HFFc6 (cell line): ENCODE measurements around the gene C1orf159. TPM values are rescaled to one million over a fixed set of nuclear protein-coding genes. Genes with fewer than 3 reads are reported as not detected.
A peak's percentile ranks its signal among the peaks of the same experiment; 100 is the strongest.

Source experiments
- DNase-seq: peaks from one replicate; pipeline ENCODE4 v3.0.0-alpha.2; 2018
- H3K27ac Mint-ChIP-seq: 2 replicates; pipeline ENCODE4 v1.8.0; 2020; ENCODE audit warnings: mild to moderate bottlenecking, mixed read lengths
- H3K27me3 Mint-ChIP-seq: 2 replicates; pipeline ENCODE4 v1.8.0; 2021; ENCODE audit warnings: mild to moderate bottlenecking, moderate library complexity, mixed read lengths; ENCODE audit not compliant: insufficient read depth
- H3K36me3 Mint-ChIP-seq: 2 replicates; pipeline ENCODE4 v1.8.0; 2021; ENCODE audit warnings: low read depth, mixed read lengths
- H3K4me1 Mint-ChIP-seq: 2 replicates; pipeline ENCODE4 v1.8.0; 2020; ENCODE audit warnings: low read depth, mixed read lengths
- H3K4me3 Mint-ChIP-seq: 2 replicates; pipeline ENCODE4 v1.8.0; 2020; ENCODE audit warnings: mild to moderate bottlenecking, moderate library complexity, mixed read lengths
- H3K9me3 Mint-ChIP-seq: 2 replicates; pipeline ENCODE4 v1.8.0; 2020; ENCODE audit warnings: mild to moderate bottlenecking, mixed read lengths
- long read RNA-seq: library from polyadenylated mRNA; unstranded; transcript quantifications from one replicate; pipeline ENCODE4 v2.0.0, GENCODE V29; 2019
- total RNA-seq, 6 experiments: library from RNA; stranded (reverse); fragmentation: NEBNext Ultra II Directional; extraction: Animal tissue kit (Norgen Biotek cat#: 25700); gene quantifications; 2 replicates in 1 of 6; 3 replicates in 5 of 6; pipeline ENCODE4 v1.2.3, GENCODE V29; 2021
- TF ChIP-seq, protein P1 (sequence below): fragments of 200-600 bp; sonication (generic); IDR thresholded peaks from 2 replicates; pipeline ENCODE4 v1.5.0; 2021; ENCODE audit warnings: antibody characterized with exemption, mild to moderate bottlenecking

C1orf159 gene
- total RNA-seq, result 10 to 100 TPM in 1 of 6 experiments, 1 to 10 TPM in 5; 8.7 to 10.3 (median 9.6) TPM
- long read RNA-seq, partial matches to known transcripts, result 3 of 14 reads
- long read RNA-seq, other reads (novel, unspliced or antisense), result 6 of 14 reads

DNA sequence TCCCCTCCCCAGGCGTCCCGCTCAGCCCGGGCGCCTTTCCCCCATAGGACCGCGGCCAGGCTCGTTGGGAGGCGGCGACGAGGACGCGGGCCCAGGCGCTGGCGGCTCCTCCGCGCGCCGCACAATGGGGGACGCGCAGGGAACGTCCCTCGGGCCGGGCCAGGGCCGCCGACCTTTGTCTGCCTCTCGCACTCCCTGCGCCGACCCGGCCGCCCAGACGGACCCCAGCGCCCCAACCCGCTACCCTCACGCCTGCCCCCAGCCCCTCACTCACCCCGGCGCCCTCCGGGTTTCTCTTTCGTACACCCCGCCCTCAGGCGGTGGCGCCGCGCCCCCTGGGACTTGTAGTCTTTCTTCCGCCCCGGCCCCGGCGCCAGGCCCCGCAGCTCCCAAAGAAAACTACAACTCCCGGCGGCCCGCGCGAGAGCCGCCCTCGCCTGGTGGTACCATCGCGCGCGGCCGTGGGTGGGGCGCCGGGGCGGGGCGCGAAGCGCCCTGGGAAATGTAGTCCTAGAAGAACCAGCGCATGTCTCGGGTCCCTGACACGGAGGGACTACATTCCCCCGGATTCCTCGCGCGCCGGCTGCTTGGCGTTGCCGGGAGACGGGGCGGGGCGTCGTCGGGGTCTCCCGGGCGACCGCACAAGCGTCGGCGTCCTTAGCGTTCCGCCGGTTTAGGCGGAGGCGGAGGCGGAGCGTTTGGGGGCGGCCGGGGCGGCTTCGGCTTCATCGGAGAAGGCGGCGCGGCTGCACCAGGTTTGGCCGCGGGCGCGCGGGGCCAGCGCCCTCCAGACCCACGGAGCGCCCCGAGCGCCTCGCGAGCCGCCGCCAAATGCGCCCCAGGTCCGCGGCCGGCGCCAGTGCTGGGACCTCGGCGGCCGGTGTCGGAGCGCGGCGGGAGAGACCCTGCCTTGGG, at the start of gene C1orf159:
C1orf159 (minus strand) TSS at position 304 of the 915 bp plus-strand sequence. CDS start 24,546 bp downstream, outside the sequence.
- TF ChIP-seq, protein P1, sequence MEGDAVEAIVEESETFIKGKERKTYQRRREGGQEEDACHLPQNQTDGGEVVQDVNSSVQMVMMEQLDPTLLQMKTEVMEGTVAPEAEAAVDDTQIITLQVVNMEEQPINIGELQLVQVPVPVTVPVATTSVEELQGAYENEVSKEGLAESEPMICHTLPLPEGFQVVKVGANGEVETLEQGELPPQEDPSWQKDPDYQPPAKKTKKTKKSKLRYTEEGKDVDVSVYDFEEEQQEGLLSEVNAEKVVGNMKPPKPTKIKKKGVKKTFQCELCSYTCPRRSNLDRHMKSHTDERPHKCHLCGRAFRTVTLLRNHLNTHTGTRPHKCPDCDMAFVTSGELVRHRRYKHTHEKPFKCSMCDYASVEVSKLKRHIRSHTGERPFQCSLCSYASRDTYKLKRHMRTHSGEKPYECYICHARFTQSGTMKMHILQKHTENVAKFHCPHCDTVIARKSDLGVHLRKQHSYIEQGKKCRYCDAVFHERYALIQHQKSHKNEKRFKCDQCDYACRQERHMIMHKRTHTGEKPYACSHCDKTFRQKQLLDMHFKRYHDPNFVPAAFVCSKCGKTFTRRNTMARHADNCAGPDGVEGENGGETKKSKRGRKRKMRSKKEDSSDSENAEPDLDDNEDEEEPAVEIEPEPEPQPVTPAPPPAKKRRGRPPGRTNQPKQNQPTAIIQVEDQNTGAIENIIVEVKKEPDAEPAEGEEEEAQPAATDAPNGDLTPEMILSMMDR, result peak; percentile 41
- DNase-seq, result peak; percentile 97
- peaks cover 8% of the 10 kb centered on the region; the same call in 1 of the 2 replicates for H3K4me1 Mint-ChIP-seq
- H3K9me3 Mint-ChIP-seq, result peaks cover 11% of the 10 kb centered on the region
- H3K4me3 Mint-ChIP-seq, result peak within 1 kb of the TSS; percentile 90
- H3K27ac Mint-ChIP-seq, result peak within 1 kb of the TSS; percentile 58
- peaks cover 20% of the 10 kb centered on the region for H3K36me3 Mint-ChIP-seq
- H3K27me3 Mint-ChIP-seq, result peaks cover 20% of the 10 kb centered on the region

- Mint-ChIP-seq H3K36me3 (no peaks in the 10 kb centered on the region), H3K27ac (no peak overlapping the region), H3K9me3 (no peaks in the 10 kb centered on the region), H3K4me3 (no peak overlapping the region), H3K27me3 (peaks cover 17% of the 10 kb centered on the region), H3K4me1 (no peaks in the 10 kb centered on the region)
- no peak for DNase-seq
- TF ChIP-seq, protein P1, result no peak
Measured at GRCh38 chr1:1165485-1165884, 49.6 kb upstream of the C1orf159 start.

- no peak overlapping the region for H3K4me3 Mint-ChIP-seq
Measured at GRCh38 chr1:1164701-1165451, 49.0 kb upstream of the C1orf159 start.

GRCh38 chr1:1164361-1164700, 48.4 kb upstream of the C1orf159 start:
- TF ChIP-seq, protein P1, result no peak
- no peak overlapping the region for H3K4me3 Mint-ChIP-seq
- no peak overlapping the region for H3K27ac Mint-ChIP-seq

More at GRCh38 chr1:1164701-1165451, 49.0 kb upstream of the C1orf159 start:
- Mint-ChIP-seq H3K36me3 (no peaks in the 10 kb centered on the region), H3K4me1 (no peaks in the 10 kb centered on the region), H3K27me3 (peaks cover 14% of the 10 kb centered on the region), H3K9me3 (no peaks in the 10 kb centered on the region), H3K27ac (no peak overlapping the region)
- TF ChIP-seq, protein P1, result no peak
- no peak for DNase-seq

DNA sequence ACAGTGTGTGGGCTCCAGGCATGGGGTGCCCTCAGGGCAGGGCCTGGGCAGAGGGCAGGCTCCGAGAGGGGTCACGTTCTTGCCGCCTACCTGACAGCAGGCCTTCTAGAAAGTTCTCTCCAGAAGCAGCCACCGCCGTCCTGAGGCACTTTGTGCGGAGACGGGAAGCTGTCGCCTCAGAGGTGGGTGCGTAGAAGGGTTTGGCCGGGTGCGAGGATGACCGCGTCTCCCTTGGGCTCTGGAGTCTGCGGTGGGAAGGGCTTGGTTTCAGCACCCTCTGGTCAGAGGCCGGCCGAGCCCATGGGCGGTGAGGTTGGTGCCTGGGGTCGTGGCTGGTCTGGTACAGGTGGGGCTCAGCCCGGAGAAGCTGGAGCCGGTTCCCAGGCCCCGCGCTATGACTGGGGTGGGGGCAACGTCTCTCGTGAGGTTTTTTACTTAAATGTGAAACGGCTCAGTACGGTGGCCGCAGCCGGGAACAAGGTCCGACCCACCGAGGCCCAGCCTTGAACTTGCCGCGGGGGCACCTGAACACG, 47.7 kb upstream of the C1orf159 start:
- no peaks in the 10 kb centered on the region for H3K9me3 Mint-ChIP-seq
- H3K4me3 Mint-ChIP-seq, result no peak overlapping the region
- no peak for DNase-seq
- H3K36me3 Mint-ChIP-seq, result no peaks in the 10 kb centered on the region
- H3K27me3 Mint-ChIP-seq, result peaks cover 14% of the 10 kb centered on the region
- no peak overlapping the region for H3K27ac Mint-ChIP-seq
- TF ChIP-seq, protein P1, result no peak
- no peaks in the 10 kb centered on the region for H3K4me1 Mint-ChIP-seq

More at GRCh38 chr1:1164361-1164700, 48.4 kb upstream of the C1orf159 start:
- H3K27me3 Mint-ChIP-seq, result peaks cover 14% of the 10 kb centered on the region
- H3K36me3 Mint-ChIP-seq, result no peaks in the 10 kb centered on the region
- H3K4me1 Mint-ChIP-seq, result no peaks in the 10 kb centered on the region
- no peaks in the 10 kb centered on the region for H3K9me3 Mint-ChIP-seq
- no peak for DNase-seq
